Right lobe of liver (tissue), 4 donors: ENCODE measurements around the gene C10orf105.

Experiments
- POLR2A ChIP-seq: fragments of 450-650 bp; IDR thresholded peaks from one replicate; pipeline ENCODE4 v1.6.1; 2017; ENCODE audit warnings: antibody characterized with exemption, mild to moderate bottlenecking
- TF ChIP-seq, protein P1 (sequence below), 4 donors: fragments of 200-600 bp in 3 of 4; fragments of 450-650 bp in 1 of 4; IDR thresholded peaks; one replicate each; pipeline versions ENCODE4 v1.5.1 to v1.8.0; 2016 to 2022; ENCODE audit warnings: antibody characterized with exemption in 4 of 4, mild to moderate bottlenecking in 2 of 4
- donor health status: DM: no; HTN: no; CAD: no.
- donor health status: DM: no; HTN: no; CAD: no.
- donor health status: DM: no; HTN: yes; CAD: no.

DNA sequence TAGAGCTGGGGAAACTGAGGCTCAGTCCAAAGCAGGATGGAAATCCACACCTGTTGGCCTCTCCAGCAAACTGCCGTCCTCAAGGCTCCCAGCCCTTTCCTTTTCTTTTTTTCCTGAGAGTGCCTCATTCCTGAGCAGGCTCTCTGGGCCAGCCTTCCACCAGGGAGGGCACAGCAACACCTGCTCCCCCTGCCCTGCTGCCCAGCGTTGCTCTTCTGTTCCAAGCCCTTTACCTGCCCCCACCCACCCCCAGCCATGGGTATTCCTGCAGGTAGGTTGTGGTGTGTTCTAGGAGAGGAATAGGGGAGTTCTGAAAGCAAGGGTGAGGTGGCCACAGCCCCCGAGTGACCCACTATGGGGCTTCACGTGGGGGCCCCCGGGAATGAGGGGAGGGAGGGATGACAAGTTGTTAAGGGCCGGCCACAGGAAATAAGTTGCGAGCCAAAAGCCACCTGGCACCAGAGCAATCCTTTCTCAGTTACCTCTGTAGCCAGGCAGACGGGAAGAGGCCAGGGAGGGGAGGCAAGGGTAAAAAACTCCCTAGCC lies 34.5 kb upstream of the C10orf105 start:
- no peak for TF ChIP-seq POLR2A
- TF ChIP-seq, protein P1, sequence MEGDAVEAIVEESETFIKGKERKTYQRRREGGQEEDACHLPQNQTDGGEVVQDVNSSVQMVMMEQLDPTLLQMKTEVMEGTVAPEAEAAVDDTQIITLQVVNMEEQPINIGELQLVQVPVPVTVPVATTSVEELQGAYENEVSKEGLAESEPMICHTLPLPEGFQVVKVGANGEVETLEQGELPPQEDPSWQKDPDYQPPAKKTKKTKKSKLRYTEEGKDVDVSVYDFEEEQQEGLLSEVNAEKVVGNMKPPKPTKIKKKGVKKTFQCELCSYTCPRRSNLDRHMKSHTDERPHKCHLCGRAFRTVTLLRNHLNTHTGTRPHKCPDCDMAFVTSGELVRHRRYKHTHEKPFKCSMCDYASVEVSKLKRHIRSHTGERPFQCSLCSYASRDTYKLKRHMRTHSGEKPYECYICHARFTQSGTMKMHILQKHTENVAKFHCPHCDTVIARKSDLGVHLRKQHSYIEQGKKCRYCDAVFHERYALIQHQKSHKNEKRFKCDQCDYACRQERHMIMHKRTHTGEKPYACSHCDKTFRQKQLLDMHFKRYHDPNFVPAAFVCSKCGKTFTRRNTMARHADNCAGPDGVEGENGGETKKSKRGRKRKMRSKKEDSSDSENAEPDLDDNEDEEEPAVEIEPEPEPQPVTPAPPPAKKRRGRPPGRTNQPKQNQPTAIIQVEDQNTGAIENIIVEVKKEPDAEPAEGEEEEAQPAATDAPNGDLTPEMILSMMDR (IDR thresholded peaks at IDR 0.05): no peak
